SK-N-MC (cell line): ENCODE measurements around the gene ATP6V1D.

Source experiments
- EZH2 ChIP-seq: fragments of 200-600 bp; sonication (generic); IDR thresholded peaks from one replicate; pipeline ENCODE4 v1.6.1; 2017; ENCODE audit warnings: antibody characterized with exemption
- FOXP2 ChIP-seq: optimal IDR thresholded peaks from 2 replicates; pipeline ENCODE3; 2011; ENCODE audit warnings: mild to moderate bottlenecking, moderate library complexity; ENCODE audit not compliant: insufficient read depth; ENCODE audit errors: extremely low read length, control extremely low read depth
- POLR2AphosphoS5 ChIP-seq: IDR thresholded peaks from 2 replicates; pipeline ENCODE4 v1.6.1; 2012; ENCODE audit warnings: mild to moderate bottlenecking, low read depth, low read length, borderline replicate concordance

DNA sequence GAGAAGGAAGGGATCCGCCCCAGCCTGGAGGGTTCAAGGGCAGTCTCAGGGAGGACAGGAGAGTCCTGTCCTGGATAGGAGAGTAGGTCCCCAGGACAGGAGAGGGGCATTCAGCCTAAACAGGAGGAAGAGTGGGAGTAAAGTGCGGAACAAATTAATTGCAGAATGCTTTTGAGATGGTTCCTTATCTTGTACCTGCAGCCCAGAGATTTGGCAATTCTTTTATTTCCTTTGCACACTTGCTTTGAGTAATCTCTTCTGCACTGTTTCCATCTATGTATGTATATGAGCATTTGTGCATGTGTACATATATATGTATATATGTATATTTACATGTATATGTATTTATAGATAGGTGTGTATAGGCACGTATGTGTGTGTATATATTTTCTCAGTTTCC lies 29.7 kb upstream of the ATP6V1D start:
- TF ChIP-seq POLR2AphosphoS5 = no peak
- TF ChIP-seq EZH2 = no peak
- no peak for TF ChIP-seq FOXP2
